HT-29 (cell line): ENCODE data around the gene GRID1. TPM values are rescaled to one million over a fixed set of nuclear protein-coding genes. Genes with fewer than 3 reads are reported as not detected.

Experiments
- DNase-seq: peaks from one replicate; pipeline ENCODE4 v3.0.0-alpha.2; 2015; ENCODE audit warnings: low spot score
- total RNA-seq: library from RNA; depleted of rRNA; stranded (reverse); fragments of >200 nt; shearing (Covaris generic); gene quantifications from 2 replicates; pipeline ENCODE4 v1.2.3, GENCODE V29; 2014

GRID1 gene
- total RNA-seq, 1 experiment from 2014 or later = not detected

- DNase-seq = no peak
These were observed 27.2 kb downstream of the GRID1 start for GRCh38 chr10:86339226-86339865.

GRCh38 chr10:86337121-86337601 lies 29.4 kb downstream of the GRID1 start:
- no peak for DNase-seq

DNA sequence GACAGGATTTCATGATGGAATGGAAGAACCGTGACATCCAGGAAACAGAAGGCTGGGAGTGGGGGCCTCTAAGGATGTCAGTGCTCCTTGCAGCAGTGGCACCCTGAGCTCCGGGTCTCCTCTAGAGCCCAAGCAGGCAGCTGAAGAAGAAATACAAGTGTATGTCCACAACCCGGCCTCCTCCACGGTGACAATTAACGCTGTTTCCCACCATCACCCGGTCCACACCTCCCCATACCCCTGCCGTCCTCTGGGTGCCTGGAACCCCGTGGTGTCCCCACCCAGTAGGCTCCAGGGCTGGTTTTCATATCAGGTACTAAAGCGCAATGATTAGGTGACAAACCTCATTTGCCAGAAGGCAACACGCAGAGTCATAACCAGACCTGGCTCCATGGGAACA lies 30.3 kb downstream of the GRID1 start:
- DNase-seq = no peak

- no peak for DNase-seq
These were observed 30.8 kb downstream of the GRID1 start for GRCh38 chr10:86335831-86336230.

DNA sequence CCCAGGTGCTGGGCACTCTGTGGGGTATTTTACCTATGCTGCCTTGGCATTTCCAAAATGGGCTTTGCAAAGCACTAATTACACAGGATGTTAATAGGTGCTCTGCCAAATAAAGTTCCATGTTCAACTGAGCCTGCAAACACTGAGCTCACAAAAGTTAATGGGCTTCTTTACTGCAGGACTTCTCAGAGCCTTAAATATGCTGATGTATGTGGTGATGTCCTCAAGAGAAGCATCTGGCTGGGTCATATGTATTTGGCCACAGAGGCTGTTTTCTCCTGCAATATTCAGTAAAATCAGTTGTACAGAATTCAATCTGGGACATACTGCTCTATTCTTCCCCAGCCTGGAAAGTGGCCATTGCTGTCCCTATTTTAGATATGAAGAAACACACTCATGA lies 31.3 kb downstream of the GRID1 start:
- no peak for DNase-seq

DNA sequence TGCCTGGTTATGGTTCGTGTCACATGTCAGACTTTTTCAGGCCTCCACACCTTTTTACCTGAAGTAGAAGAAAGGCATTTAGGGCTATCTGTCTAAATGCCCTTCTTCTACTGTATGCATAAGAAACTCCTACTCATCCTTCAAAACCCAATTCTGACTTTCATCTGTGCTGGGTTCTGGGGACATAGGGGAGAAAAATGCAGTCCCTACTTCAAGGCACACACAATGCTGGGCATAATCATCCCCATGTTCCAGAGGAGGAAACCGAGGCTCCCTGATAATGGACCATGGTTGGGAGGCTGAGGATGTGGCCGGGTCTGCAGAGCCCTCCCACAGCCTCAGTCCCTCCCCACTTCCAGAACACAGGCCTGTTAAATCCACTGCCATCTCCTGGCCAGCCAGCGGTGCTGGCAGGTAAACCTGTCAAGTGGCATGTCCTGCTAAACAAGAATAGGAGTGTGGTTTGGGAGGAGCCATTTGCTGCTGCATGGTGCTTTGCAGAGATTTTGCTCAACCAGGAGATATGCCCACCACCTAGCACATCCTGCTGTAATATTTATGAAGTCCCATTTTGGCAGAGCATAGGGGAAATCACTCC lies 32.0 kb downstream of the GRID1 start:
- DNase-seq = peak; percentile 55

- no peak for DNase-seq
These were observed 32.6 kb downstream of the GRID1 start for GRCh38 chr10:86333826-86334487.

DNA sequence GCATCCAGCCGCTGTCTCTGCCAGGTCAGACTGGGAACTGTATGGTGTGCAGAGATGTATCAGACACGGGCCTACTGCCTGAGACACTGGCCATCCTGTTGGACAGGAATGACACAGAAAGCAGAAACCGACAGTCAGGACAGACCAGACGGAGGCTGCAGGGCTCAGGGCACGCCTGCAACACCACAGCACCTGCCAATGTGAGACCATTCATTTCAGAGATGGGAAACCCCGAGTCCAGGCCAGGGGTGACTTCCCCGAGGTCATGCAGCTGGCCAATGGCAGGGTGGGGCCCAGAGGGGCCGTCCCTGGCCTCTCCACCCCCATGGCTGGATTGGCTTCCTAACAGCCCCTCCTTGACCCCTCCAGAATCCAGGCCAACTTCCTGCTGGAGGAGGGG lies 34.7 kb downstream of the GRID1 start:
- DNase-seq = no peak

- no peak for DNase-seq
These were observed 35.5 kb downstream of the GRID1 start for GRCh38 chr10:86330778-86331763.

DNA sequence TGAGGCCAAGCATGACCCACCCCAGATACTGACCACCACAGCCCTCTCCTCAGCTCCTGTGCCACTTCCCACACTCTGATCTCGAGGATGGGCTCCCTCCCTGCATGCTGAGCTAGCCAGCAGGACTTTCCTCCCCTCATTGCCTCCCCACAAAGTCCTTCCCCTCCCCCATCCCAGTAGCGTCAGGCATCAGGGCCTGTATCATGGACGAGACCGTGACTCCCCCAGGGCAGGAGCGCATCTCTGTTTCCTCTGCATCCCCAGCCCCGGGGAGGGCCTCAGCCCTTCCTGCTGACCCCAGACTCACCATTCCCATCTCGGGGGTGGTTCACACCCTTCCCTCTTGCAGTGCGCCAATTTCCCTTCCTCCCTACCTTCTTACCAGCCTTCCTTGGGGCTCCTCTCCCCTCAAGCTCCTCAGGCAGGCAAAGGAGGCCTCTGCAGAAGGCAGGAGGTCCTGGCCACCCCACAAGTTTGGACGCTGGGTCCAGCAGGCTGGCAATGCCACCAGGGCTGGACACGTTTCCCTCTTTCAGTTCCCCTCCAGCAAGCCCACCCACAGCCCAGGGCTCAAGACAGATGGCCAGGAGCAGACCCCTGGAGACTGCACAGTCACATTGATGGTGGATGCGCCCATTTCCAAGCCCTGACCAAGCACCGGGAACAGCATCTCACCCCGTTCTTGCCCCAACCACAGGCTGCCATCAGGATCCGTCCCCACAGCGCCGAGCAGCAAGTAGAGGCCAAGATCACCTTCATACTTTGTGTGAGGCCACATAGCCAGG lies 36.5 kb downstream of the GRID1 start:
- no peak for DNase-seq

DNA sequence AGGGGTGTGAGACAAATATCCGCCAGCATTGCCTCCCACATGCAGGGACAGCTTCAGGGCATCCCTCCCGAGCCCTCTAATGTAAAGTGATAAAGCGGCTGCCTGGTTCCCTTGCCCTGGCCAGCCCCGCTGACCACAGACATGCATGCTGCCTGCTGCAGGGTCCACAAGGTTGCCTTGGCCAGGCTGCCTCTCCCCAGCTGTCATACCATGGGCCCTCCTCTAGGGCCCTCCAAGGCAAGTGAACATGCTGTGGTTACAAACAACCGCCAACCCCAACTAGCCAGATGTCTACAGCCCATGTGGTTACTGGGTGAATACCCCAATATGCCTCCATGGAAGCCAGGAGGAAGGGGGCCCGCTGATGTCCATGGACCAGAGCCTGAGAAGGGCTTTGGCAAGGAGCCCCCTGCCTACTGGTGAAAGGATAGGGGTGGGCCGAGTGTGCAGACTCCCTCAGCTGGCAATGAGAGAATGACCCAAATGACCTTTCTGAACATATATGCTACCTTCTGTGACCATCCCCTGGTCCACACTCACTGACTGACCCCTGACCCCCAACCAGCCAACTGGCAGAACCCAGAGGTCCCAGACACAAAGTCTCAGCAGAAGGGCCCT lies 37.4 kb downstream of the GRID1 start:
- DNase-seq = no peak

- DNase-seq = no peak
These were observed 38.5 kb downstream of the GRID1 start for GRCh38 chr10:86327954-86328725.

GRCh38 chr10:86325158-86325557 lies 41.4 kb downstream of the GRID1 start:
- DNase-seq = no peak

GRCh38 chr10:86321568-86321967 lies 45.0 kb downstream of the GRID1 start:
- no peak for DNase-seq

- no peak for DNase-seq
These were observed 46.9 kb downstream of the GRID1 start for GRCh38 chr10:86319676-86320075.

- no peak for DNase-seq
These were observed 48.5 kb downstream of the GRID1 start for GRCh38 chr10:86317949-86318725.

GRCh38 chr10:86316990-86317389 lies 49.6 kb downstream of the GRID1 start:
- no peak for DNase-seq

GRCh38 chr10:86316274-86316835 lies 50.2 kb downstream of the GRID1 start:
- DNase-seq = no peak

GRCh38 chr10:86315549-86315942 lies 51.0 kb downstream of the GRID1 start:
- no peak for DNase-seq
